ENCODE measurements around the gene RHBDL1. TPM values are rescaled to one million over a fixed set of nuclear protein-coding genes. Genes with fewer than 3 reads are reported as not detected.
A peak's percentile ranks its signal among the peaks of the same experiment; 100 is the strongest.

The RHBDL1 gene
- total RNA-seq, 1 experiment from 2014 or later: 3.6 TPM

DNA sequence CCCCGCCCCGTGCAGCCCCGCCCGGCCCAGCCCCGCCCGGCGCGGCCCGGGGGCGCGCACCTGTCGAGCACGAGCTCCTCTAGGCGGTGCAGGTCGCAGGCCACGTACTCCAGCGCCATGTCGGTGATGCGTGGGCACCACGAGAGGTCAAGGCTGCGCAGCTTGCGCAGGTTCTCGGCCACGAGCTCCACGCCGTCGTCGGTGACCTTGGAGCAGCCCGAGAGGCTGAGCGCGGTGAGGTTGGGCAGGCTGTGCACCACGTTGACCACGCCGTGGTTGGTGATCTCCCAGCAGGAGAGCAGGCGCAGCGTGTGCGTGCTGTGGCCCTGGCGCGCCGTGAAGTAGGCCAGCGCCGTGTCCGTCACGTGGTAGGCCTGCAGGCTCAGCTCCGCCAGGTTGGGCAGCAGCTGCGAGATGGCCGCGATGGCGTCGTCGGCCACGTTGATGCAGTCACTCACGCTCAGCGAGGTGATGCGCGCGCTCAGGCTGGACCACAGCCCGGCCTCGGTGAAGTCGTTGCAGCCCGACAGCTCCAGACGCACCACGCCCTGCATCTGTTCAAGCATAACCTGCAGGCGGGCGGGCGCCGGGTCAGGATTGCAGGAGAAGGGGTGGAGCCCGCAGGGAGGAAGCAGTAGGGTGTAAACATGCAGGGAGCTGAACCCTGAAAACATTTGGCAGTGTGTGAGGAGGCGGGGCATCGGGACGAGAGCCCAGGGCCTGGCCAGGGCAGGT lies 20.1 kb downstream of the RHBDL1 start:
- no peaks in the 10 kb centered on the region for H4K20me1 ChIP-seq (ENCODE audit: insufficient read depth, low read depth, low read length)
- no peaks in the 10 kb centered on the region for H3K27me3 ChIP-seq (ENCODE audit: low read length)
- peak overlapping the region; percentile 90 for H3K4me2 ChIP-seq (ENCODE audit: low read depth, low read length, poor library complexity, severe bottlenecking)
- peak overlapping the region; percentile 65; the same call in 1 of the 2 replicates for H3K4me3 ChIP-seq (ENCODE audit: low read length)
- H3K9ac ChIP-seq (ENCODE audit: low read length): peak overlapping the region; percentile 79
- no peaks in the 10 kb centered on the region for H3K36me3 ChIP-seq (ENCODE audit: insufficient read depth, low read length)
- peak; percentile 87 for DNase-seq
- H3K9me3 ChIP-seq (ENCODE audit: low read length): no peaks in the 10 kb centered on the region
- no peaks in the 10 kb centered on the region; the same call in 1 of the 2 replicates for H3K9me2 ChIP-seq (replicated peaks; ENCODE audit: insufficient read depth, low read length)
- no peaks in the 10 kb centered on the region for H3K79me2 ChIP-seq (ENCODE audit: low read length)
- peak overlapping the region; percentile 89; the same call in 1 of the 2 replicates for H2AFZ ChIP-seq (ENCODE audit: low read length)
- no peak overlapping the region for H3K27ac ChIP-seq (ENCODE audit: low read length)
- H3K4me1 ChIP-seq (ENCODE audit: low read length): peaks cover 23% of the 10 kb centered on the region

DNA sequence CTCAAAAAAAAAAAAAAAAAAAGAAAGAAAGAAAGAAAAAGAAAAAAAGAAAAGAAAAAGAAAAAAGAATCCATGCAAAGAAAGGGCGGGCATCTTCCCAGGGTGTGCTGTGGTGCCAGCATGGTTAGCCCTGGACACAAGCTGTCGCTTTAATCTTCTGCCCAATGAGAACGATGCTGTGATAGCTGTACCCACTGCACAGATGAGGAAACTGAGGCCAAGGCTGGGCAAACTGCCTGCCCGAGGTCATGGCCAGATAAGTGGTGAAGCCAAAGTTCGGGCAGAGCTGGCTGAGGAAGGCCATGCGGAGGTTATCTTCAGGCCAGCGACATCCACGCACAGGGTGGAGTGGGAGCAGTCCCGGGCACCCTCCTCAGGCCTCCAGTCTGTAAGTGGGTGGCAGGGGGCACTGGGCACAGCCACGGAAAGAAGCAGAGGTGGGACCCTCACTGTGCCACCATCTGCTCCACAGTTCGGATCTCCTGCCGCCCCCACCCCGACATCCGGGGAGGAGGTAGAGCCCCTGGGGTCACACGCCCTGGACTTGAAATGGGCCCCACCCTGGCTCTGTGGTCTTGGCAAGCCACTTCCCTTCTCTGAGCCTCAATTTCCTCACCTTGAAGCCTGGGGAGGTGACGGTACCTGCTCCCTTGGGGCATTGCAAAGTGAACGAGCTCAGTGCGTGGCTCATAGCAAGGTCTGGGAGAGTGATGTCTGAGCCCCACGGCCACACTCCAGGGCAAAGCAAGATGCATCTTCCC lies 23.6 kb downstream of the RHBDL1 start:
- Histone ChIP-seq H3K9me2 (replicated peaks; ENCODE audit: insufficient read depth, low read length) (no peaks in the 10 kb centered on the region), H3K4me1 (ENCODE audit: low read length) (peaks cover 18% of the 10 kb centered on the region), H4K20me1 (ENCODE audit: insufficient read depth, low read depth, low read length) (0 out of 2 replicates have a peak, but pooled peaks cover under 1% of the 10 kb centered on the region), H3K36me3 (ENCODE audit: insufficient read depth, low read length) (no peaks in the 10 kb centered on the region), H3K27me3 (ENCODE audit: low read length) (no peaks in the 10 kb centered on the region), H3K9ac (ENCODE audit: low read length) (no peak overlapping the region), H3K4me2 (ENCODE audit: low read depth, low read length, poor library complexity, severe bottlenecking) (no peak overlapping the region), H3K27ac (ENCODE audit: low read length) (no peak overlapping the region), H3K9me3 (ENCODE audit: low read length) (no peaks in the 10 kb centered on the region), H2AFZ (ENCODE audit: low read length) (no peak overlapping the region), H3K4me3 (ENCODE audit: low read length) (no peak overlapping the region), H3K79me2 (ENCODE audit: low read length) (no peaks in the 10 kb centered on the region)
- no peak for DNase-seq

DNA sequence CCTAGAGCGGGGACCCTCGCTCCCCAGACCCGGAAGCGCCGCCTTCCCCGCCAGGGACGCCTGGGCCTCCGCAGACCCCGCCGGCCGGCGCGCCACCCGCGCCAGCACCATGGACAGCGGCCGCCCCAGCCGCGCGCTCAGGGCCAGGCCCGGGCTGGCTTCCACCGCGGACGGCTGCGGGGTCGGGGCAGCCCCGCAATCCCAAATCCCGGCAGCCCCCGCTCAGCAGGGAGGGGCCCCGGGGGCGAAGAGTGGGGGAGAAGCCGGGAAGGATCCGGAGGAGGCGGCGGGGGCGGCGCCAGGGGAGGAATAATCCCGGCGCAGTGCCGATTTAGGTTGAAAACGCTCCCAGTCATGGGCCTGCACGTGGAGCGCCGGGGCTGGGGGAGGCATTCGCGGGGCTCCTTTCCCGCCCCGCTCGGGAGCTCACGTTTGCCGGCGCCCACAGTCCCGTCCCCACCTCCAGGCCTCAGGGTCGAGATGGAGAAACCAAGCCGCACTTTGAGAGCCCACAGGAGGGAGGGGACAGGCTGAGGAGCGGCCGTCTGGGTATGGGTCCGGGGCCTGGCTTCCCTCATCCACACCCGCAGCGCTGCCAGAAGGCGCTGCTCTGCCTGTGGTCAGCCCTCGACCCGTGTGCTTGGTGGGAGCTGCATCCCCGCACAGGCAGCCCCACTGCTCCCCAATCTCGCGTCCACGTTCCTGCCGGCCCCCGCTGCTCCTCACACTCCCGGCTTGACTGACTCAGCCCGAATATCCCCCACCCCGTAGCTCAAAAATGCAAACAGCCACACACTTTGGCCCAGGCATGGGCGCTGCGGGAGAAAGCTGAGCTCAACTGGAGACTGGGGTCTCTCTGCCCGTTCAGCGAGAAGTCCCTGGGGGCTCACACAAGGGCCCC lies 25.5 kb downstream of the RHBDL1 start:
- Histone ChIP-seq H3K9me3 (ENCODE audit: low read length) (no peaks in the 10 kb centered on the region), H3K36me3 (ENCODE audit: insufficient read depth, low read length) (no peaks in the 10 kb centered on the region), H3K27me3 (ENCODE audit: low read length) (no peaks in the 10 kb centered on the region), H4K20me1 (ENCODE audit: insufficient read depth, low read depth, low read length) (0 out of 2 replicates have a peak, but pooled peaks cover 3% of the 10 kb centered on the region), H3K79me2 (ENCODE audit: low read length) (no peaks in the 10 kb centered on the region), H3K4me1 (ENCODE audit: low read length) (peaks cover under 1% of the 10 kb centered on the region), H3K9ac (ENCODE audit: low read length) (no peak overlapping the region), H3K4me2 (ENCODE audit: low read depth, low read length, poor library complexity, severe bottlenecking) (no peak overlapping the region), H2AFZ (ENCODE audit: low read length) (no peak overlapping the region), H3K4me3 (ENCODE audit: low read length) (no peak overlapping the region), H3K9me2 (replicated peaks; ENCODE audit: insufficient read depth, low read length) (no peaks in the 10 kb centered on the region), H3K27ac (ENCODE audit: low read length) (no peak overlapping the region)
- peak; percentile 60 for DNase-seq

DNA sequence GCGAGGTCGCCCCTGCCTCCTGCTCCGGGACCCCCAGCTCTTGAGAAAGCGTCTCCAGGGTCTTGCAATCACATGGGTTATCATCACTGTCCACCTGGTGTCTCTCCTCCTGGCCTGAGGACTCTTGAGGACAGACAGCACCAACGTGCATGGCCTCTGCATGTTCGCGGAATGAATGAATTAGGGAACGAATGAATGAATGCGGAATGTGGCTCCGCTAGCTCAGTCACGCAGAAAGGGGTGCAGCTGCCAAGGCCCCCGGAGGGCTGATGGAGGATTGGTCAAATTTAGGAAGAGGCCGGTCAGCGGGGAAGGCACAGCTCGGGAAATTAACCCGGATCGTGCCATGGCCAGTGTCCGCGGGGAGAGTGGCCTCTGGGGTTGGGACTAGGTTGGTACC lies 26.9 kb downstream of the RHBDL1 start:
- H3K36me3 ChIP-seq (ENCODE audit: insufficient read depth, low read length): no peaks in the 10 kb centered on the region
- H3K9me3 ChIP-seq (ENCODE audit: low read length): no peaks in the 10 kb centered on the region
- no peak overlapping the region for H3K27ac ChIP-seq (ENCODE audit: low read length)
- H3K79me2 ChIP-seq (ENCODE audit: low read length): no peaks in the 10 kb centered on the region
- no peaks in the 10 kb centered on the region for H3K9me2 ChIP-seq (replicated peaks; ENCODE audit: insufficient read depth, low read length)
- H3K9ac ChIP-seq (ENCODE audit: low read length): no peak overlapping the region
- H3K27me3 ChIP-seq (ENCODE audit: low read length): no peaks in the 10 kb centered on the region
- no peak overlapping the region for H2AFZ ChIP-seq (ENCODE audit: low read length)
- no peak overlapping the region for H3K4me3 ChIP-seq (ENCODE audit: low read length)
- H3K4me1 ChIP-seq (ENCODE audit: low read length): no peaks in the 10 kb centered on the region
- 0 out of 2 replicates have a peak, but pooled peaks cover 3% of the 10 kb centered on the region for H4K20me1 ChIP-seq (ENCODE audit: insufficient read depth, low read depth, low read length)
- H3K4me2 ChIP-seq (ENCODE audit: low read depth, low read length, poor library complexity, severe bottlenecking): no peak overlapping the region
- DNase-seq: no peak

DNA sequence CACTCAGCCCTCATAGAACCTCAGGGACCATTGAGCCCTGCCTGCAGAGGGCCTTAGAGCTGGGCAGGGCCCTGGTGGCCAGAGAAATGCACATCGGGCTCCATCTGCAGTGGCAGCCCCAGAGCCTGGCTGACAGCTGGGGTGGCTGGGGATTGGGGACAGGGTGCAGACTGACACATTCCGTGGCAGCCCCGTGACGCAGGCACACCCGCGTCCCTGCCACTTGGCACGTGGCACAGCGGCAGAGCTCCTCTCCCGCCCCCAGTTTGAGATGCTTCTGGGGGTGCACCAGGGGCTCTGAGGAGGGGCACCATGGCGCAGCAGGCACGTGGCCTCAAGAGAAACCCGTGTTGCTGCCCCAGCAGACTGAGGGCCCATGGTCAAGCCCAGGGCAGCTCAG lies 27.9 kb downstream of the RHBDL1 start:
- no peak overlapping the region for H3K4me3 ChIP-seq (ENCODE audit: low read length)
- H3K4me2 ChIP-seq (ENCODE audit: low read depth, low read length, poor library complexity, severe bottlenecking): no peak overlapping the region
- H3K9me3 ChIP-seq (ENCODE audit: low read length): no peaks in the 10 kb centered on the region
- H3K9ac ChIP-seq (ENCODE audit: low read length): no peak overlapping the region
- H3K79me2 ChIP-seq (ENCODE audit: low read length): no peaks in the 10 kb centered on the region
- no peak for DNase-seq
- no peaks in the 10 kb centered on the region for H3K27me3 ChIP-seq (ENCODE audit: low read length)
- H3K9me2 ChIP-seq (replicated peaks; ENCODE audit: insufficient read depth, low read length): no peaks in the 10 kb centered on the region
- H3K4me1 ChIP-seq (ENCODE audit: low read length): no peaks in the 10 kb centered on the region
- 0 out of 2 replicates have a peak, but pooled peaks cover 3% of the 10 kb centered on the region for H4K20me1 ChIP-seq (ENCODE audit: insufficient read depth, low read depth, low read length)
- no peak overlapping the region for H3K27ac ChIP-seq (ENCODE audit: low read length)
- H3K36me3 ChIP-seq (ENCODE audit: insufficient read depth, low read length): no peaks in the 10 kb centered on the region
- no peak overlapping the region for H2AFZ ChIP-seq (ENCODE audit: low read length)

DNA sequence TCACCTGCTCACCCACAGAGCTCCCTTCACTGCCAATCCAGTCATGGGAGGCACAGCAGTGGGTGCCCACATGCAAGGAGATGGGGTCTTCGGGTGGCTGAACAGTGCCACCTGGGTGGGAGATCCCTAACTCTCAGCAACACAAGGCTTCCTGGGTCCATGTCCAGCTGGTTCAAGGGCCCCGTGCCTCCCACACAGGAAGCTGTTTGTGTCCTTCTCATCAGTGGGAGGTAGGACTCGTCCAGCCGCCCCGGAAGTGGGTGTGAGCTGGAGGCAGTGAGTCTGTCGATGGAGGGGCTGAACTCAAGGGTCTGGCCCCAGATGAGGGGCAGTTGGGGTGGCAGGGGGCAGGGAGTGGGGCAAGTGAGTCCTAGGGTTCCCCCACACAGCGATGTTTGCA lies 28.6 kb downstream of the RHBDL1 start:
- Histone ChIP-seq H4K20me1 (ENCODE audit: insufficient read depth, low read depth, low read length) (0 out of 2 replicates have a peak, but pooled peaks cover 3% of the 10 kb centered on the region), H3K9ac (ENCODE audit: low read length) (no peak overlapping the region), H3K4me1 (ENCODE audit: low read length) (no peaks in the 10 kb centered on the region), H3K27ac (ENCODE audit: low read length) (no peak overlapping the region), H3K4me2 (ENCODE audit: low read depth, low read length, poor library complexity, severe bottlenecking) (no peak overlapping the region), H3K9me2 (replicated peaks; ENCODE audit: insufficient read depth, low read length) (no peaks in the 10 kb centered on the region), H3K79me2 (ENCODE audit: low read length) (no peaks in the 10 kb centered on the region), H3K4me3 (ENCODE audit: low read length) (no peak overlapping the region), H3K27me3 (ENCODE audit: low read length) (no peaks in the 10 kb centered on the region), H3K36me3 (ENCODE audit: insufficient read depth, low read length) (no peaks in the 10 kb centered on the region), H3K9me3 (ENCODE audit: low read length) (no peaks in the 10 kb centered on the region), H2AFZ (ENCODE audit: low read length) (no peak overlapping the region)
- no peak for DNase-seq

DNA sequence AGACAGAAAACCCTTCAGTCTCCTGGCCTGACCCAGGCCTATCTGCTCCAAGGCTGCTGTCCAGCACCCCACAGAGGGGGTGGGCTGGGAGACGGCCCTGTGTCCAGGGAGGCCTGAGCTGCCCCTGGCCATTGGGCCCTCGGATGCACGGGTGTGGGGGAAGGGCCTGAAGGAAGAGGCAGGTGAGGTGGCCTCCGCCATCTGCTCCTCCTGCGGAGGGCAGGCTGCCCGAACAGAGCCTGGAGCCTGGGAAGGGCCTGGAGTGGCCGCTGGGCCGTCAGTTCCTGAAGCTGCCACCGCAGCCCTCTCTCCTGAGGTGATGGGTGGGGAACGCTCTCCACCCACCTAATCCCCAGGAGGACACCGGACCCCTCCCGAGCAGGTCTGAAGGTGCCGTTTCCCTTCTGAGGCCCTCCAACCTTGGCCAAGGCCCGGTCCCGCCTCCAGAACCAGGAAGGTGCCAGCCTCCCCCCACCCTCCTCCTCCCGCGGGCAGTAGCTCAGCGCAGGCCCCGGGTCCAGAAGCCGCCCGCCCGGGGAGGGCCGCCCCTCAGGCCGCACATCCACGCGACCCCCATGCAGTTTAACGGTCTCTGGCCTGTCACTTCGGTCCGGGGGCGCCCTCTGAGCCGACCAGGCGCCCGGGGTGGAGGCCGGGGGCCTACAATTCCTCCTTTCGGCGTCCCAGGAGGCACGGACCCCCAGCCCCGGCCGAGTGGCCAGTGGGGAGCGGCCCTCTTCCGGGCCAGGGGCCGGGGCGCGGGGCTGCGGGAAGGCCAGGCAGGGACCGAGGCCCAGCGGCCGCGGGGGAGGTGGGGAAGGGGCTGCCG lies 29.3 kb downstream of the RHBDL1 start:
- H3K9me3 ChIP-seq (ENCODE audit: low read length): no peaks in the 10 kb centered on the region
- H3K27ac ChIP-seq (ENCODE audit: low read length): no peak overlapping the region
- peaks cover 3% of the 10 kb centered on the region for H3K4me1 ChIP-seq (ENCODE audit: low read length)
- no peaks in the 10 kb centered on the region for H3K27me3 ChIP-seq (ENCODE audit: low read length)
- H3K4me3 ChIP-seq (ENCODE audit: low read length): no peak overlapping the region
- no peak overlapping the region for H3K4me2 ChIP-seq (ENCODE audit: low read depth, low read length, poor library complexity, severe bottlenecking)
- no peaks in the 10 kb centered on the region for H3K79me2 ChIP-seq (ENCODE audit: low read length)
- no peak overlapping the region for H2AFZ ChIP-seq (ENCODE audit: low read length)
- H3K9ac ChIP-seq (ENCODE audit: low read length): no peak overlapping the region
- no peaks in the 10 kb centered on the region for H3K9me2 ChIP-seq (replicated peaks; ENCODE audit: insufficient read depth, low read length)
- H4K20me1 ChIP-seq (ENCODE audit: insufficient read depth, low read depth, low read length): peaks cover 4% of the 10 kb centered on the region; the same call in 1 of the 2 replicates
- no peak for DNase-seq
- H3K36me3 ChIP-seq (ENCODE audit: insufficient read depth, low read length): no peaks in the 10 kb centered on the region
